Astrocyte (in vitro differentiated cells and primary cell): ENCODE results near the gene HBA1. TPM values are rescaled to one million over a fixed set of nuclear protein-coding genes. Genes with fewer than 3 reads are reported as not detected.
"Not testable (repeated sequence)": the region's sequence is repeated elsewhere in the genome, so short reads cannot be mapped to it uniquely, and the experiment has no call there.

Experiments
- DNase-seq: peaks from one replicate; pipeline ENCODE4 v3.0.0-alpha.2; 2010; ENCODE audit warnings: low read depth
- FAIRE-seq: peaks from 2 replicates; lab custom pipeline; 2011; peaks lifted over from hg19 to GRCh38; lab: Jason Lieb, UNC
- H2AFZ ChIP-seq: 2 replicates; pipeline ENCODE4 v1.6.0; 2012; ENCODE audit warnings: low read depth, low read length, inconsistent platforms
- H3K27ac ChIP-seq: 2 replicates; pipeline ENCODE4 v1.5.1; 2011; ENCODE audit warnings: low read depth, low read length, inconsistent platforms
- H3K27me3 ChIP-seq: 2 replicates; pipeline ENCODE4 v1.6.0; 2011; ENCODE audit warnings: low read length, inconsistent platforms; ENCODE audit not compliant: insufficient read depth
- H3K36me3 ChIP-seq: 2 replicates; pipeline ENCODE4 v1.5.1; 2011; ENCODE audit warnings: low read length, inconsistent platforms; ENCODE audit not compliant: insufficient read depth
- H3K4me1 ChIP-seq: 2 replicates; pipeline ENCODE4 v1.5.1; 2011; ENCODE audit warnings: low read length, inconsistent platforms; ENCODE audit not compliant: insufficient read depth
- H3K4me2 ChIP-seq: 2 replicates; pipeline ENCODE4 v1.6.0; 2012; ENCODE audit warnings: low read length, inconsistent platforms
- H3K4me3 ChIP-seq: 2 replicates; pipeline ENCODE4 v1.5.1; 2011; ENCODE audit warnings: low read depth, mild to moderate bottlenecking, low read length, inconsistent platforms; ENCODE audit not compliant: insufficient read depth
- H3K79me2 ChIP-seq: 2 replicates; pipeline ENCODE4 v1.6.0; 2012; ENCODE audit warnings: mild to moderate bottlenecking, low read length, inconsistent platforms; ENCODE audit not compliant: insufficient read depth
- H3K9ac ChIP-seq: 2 replicates; pipeline ENCODE4 v1.6.0; 2012; ENCODE audit warnings: mild to moderate bottlenecking, low read length, inconsistent platforms
- H3K9me3 ChIP-seq: 2 replicates; pipeline ENCODE4 v1.5.1; 2012; ENCODE audit warnings: low read depth, mild to moderate bottlenecking, low read length, inconsistent platforms; ENCODE audit not compliant: insufficient read depth
- H4K20me1 ChIP-seq: 2 replicates; pipeline ENCODE4 v1.6.0; 2012; ENCODE audit warnings: low read length, inconsistent platforms; ENCODE audit not compliant: insufficient read depth
- H3K27ac Mint-ChIP-seq: one replicate; pipeline ENCODE4 v1.8.0; 2021; ENCODE audit warnings: mild to moderate bottlenecking, mixed read lengths; ENCODE audit not compliant: unreplicated experiment
- H3K27me3 Mint-ChIP-seq: one replicate; pipeline ENCODE4 v1.8.0; 2021; ENCODE audit warnings: low read depth, mixed read lengths; ENCODE audit not compliant: unreplicated experiment
- H3K36me3 Mint-ChIP-seq: one replicate; pipeline ENCODE4 v1.8.0; 2021; ENCODE audit warnings: low read depth, mixed read lengths; ENCODE audit not compliant: unreplicated experiment
- H3K4me1 Mint-ChIP-seq: one replicate; pipeline ENCODE4 v1.8.0; 2021; ENCODE audit warnings: low read depth, mixed read lengths; ENCODE audit not compliant: unreplicated experiment
- H3K4me3 Mint-ChIP-seq: one replicate; pipeline ENCODE4 v1.8.0; 2021; ENCODE audit warnings: mild to moderate bottlenecking, moderate library complexity, mixed read lengths; ENCODE audit not compliant: unreplicated experiment
- H3K9me3 Mint-ChIP-seq: one replicate; pipeline ENCODE4 v1.8.0; 2021; ENCODE audit warnings: mild to moderate bottlenecking, mixed read lengths; ENCODE audit not compliant: unreplicated experiment
- EZH2 ChIP-seq: IDR thresholded peaks from 2 replicates; pipeline ENCODE4 v1.6.1; 2012; ENCODE audit warnings: mild to moderate bottlenecking, low read length, inconsistent platforms; ENCODE audit not compliant: insufficient read depth
- total RNA-seq: library from RNA; stranded (reverse); gene quantifications from 2 replicates; pipeline ENCODE4 v1.2.1, GENCODE V29; 2021
- TF ChIP-seq, protein P1 (sequence below): IDR thresholded peaks from 2 replicates; pipeline ENCODE4 v1.5.1; 2011; ENCODE audit warnings: low read depth, mild to moderate bottlenecking, inconsistent platforms, low read length, moderate library complexity; ENCODE audit not compliant: insufficient read depth

Gene HBA1
- total RNA-seq, 1 donor from 2014 or later: not detected

DNA sequence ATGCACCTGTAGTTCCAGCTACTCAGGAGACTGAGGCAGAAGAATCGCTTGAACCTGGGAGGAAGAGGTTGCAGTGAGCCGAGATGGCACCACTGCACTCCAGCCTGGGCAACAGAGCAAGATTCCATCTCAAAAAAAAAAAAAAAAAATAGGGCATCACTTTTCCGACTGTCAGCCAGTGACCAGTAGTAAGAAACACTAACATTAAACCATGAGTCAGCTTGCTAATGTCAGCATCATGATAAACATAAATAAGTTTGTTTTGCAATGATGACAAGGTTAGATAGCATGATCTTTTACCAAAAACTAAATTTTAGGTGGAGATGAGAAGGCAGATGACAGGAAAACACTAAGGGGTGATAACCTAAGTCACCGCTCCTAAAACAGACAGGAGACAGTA is 32.9 kb downstream of the HBA1 start:
- H3K4me3 Mint-ChIP-seq, H3K27ac Mint-ChIP-seq, H3K9me3 ChIP-seq, FAIRE-seq, H3K4me2 ChIP-seq, H3K27ac ChIP-seq, H3K4me1 Mint-ChIP-seq, H3K4me3 ChIP-seq, H2AFZ ChIP-seq, H3K27me3 ChIP-seq, H3K4me1 ChIP-seq, H3K27me3 Mint-ChIP-seq, DNase-seq, H3K9me3 Mint-ChIP-seq, H3K9ac ChIP-seq: not testable (repeated sequence)
- peaks cover 91% of the 10 kb centered on the region for H4K20me1 ChIP-seq
- peaks cover 79% of the 10 kb centered on the region for H3K79me2 ChIP-seq
- peaks cover 58% of the 10 kb centered on the region for H3K36me3 ChIP-seq
- peaks cover 15% of the 10 kb centered on the region for H3K36me3 Mint-ChIP-seq

DNA sequence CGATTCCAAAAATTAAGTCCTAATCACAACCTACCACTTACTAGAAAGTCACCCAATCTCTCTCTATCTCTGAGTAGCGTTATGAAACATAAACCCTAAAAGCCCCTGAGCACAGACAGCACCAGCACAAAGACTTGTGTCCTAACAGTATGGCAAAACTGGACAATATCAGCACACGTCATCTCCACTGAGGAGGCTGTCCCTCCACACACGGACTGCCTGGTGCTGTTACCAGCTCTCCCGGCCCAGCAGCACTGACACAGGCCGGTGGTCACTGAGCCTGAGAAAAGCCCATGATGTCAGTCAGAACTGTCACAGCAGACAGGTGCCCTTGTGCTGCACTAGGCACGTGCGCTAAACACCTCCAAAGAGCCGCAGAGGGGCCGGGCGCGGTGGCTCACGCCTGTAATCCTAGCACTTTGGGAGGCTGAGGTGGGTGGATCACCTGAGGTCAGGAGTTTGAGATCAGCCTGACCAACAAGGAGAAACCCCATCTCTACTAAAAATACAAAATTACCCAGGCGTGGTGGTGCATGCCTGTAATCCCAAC is 35.2 kb downstream of the HBA1 start:
- H3K9ac ChIP-seq, H3K4me1 Mint-ChIP-seq, H3K27ac ChIP-seq, FAIRE-seq, H3K9me3 ChIP-seq, H3K4me3 ChIP-seq, H2AFZ ChIP-seq, H3K27me3 ChIP-seq, DNase-seq, H3K9me3 Mint-ChIP-seq, H3K4me1 ChIP-seq, H3K27me3 Mint-ChIP-seq, H3K27ac Mint-ChIP-seq, H3K4me3 Mint-ChIP-seq, H3K4me2 ChIP-seq: not testable (repeated sequence)
- peaks cover 16% of the 10 kb centered on the region for H3K36me3 Mint-ChIP-seq
- H3K79me2 ChIP-seq: peaks cover 89% of the 10 kb centered on the region
- H3K36me3 ChIP-seq: peaks cover 47% of the 10 kb centered on the region
- peaks cover 96% of the 10 kb centered on the region for H4K20me1 ChIP-seq

DNA sequence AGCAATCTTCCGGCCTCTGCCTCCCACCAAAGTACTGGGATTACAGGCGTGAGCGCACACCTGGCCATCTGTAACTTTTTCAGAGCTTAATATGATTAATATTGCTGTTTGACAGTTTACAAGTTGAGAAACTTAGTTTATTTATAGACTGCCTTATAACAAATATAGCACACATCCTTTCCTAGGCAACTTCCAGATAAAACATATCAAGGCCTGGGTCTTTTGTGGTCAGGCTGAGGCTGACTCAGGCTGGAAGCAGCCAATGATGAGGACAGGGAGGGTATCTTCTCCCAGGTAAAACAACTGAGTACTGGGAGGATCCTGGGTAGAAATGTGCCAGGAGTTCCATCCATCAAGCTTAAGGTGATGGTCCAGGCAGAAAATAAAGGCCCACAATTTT is 36.5 kb downstream of the HBA1 start:
- FAIRE-seq (no peak), DNase-seq (peak; percentile 22)
- Histone ChIP-seq H3K27ac (no peak overlapping the region), H4K20me1 (peaks cover 95% of the 10 kb centered on the region), H3K4me1 (no peaks in the 10 kb centered on the region), H3K79me2 (peaks cover 91% of the 10 kb centered on the region), H3K9ac (no peak overlapping the region), H3K27me3 (no peaks in the 10 kb centered on the region), H3K4me3 (no peak overlapping the region), H3K36me3 (peaks cover 45% of the 10 kb centered on the region), H3K9me3 (no peaks in the 10 kb centered on the region), H3K4me2 (no peak overlapping the region), H2AFZ (no peak overlapping the region)
- Mint-ChIP-seq H3K4me1 (peaks cover 6% of the 10 kb centered on the region), H3K27ac (peak overlapping the region; percentile 20), H3K27me3 (no peaks in the 10 kb centered on the region), H3K4me3 (no peak overlapping the region), H3K36me3 (peaks cover 15% of the 10 kb centered on the region), H3K9me3 (no peaks in the 10 kb centered on the region)
- TF ChIP-seq, protein P1, sequence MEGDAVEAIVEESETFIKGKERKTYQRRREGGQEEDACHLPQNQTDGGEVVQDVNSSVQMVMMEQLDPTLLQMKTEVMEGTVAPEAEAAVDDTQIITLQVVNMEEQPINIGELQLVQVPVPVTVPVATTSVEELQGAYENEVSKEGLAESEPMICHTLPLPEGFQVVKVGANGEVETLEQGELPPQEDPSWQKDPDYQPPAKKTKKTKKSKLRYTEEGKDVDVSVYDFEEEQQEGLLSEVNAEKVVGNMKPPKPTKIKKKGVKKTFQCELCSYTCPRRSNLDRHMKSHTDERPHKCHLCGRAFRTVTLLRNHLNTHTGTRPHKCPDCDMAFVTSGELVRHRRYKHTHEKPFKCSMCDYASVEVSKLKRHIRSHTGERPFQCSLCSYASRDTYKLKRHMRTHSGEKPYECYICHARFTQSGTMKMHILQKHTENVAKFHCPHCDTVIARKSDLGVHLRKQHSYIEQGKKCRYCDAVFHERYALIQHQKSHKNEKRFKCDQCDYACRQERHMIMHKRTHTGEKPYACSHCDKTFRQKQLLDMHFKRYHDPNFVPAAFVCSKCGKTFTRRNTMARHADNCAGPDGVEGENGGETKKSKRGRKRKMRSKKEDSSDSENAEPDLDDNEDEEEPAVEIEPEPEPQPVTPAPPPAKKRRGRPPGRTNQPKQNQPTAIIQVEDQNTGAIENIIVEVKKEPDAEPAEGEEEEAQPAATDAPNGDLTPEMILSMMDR: no peak
- no peak for TF ChIP-seq EZH2
